DMS114 treated with DMSO at 0.1 percent for 48 hours (cell line): ENCODE data around the gene RASSF1.

ENCODE experiments used
- DNase-seq: peaks from one replicate; lab custom pipeline; 2025; ENCODE audit not compliant: unreplicated experiment; lab: John Stamatoyannopoulos, UW

The RASSF1 gene

DNA sequence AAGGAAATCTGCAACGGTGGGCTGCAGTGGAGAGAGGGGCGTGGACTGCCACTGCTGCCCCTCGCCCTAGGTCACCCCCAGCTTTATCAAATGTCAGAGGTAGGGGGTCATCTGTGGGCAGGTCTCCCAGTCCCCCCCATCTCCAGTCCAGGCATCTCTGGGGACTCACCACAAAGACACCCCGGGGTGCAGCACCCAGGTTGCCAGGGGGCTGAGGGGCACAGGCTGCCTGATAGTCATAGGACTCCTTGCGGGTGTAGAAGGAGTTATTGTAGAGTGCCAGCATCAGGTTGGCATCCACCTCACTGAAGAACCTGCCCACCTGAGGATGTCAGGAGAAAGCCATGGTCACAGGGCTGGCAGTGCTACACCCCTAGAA is 25.2 kb upstream of the RASSF1 start:
- no peak for DNase-seq

DNA sequence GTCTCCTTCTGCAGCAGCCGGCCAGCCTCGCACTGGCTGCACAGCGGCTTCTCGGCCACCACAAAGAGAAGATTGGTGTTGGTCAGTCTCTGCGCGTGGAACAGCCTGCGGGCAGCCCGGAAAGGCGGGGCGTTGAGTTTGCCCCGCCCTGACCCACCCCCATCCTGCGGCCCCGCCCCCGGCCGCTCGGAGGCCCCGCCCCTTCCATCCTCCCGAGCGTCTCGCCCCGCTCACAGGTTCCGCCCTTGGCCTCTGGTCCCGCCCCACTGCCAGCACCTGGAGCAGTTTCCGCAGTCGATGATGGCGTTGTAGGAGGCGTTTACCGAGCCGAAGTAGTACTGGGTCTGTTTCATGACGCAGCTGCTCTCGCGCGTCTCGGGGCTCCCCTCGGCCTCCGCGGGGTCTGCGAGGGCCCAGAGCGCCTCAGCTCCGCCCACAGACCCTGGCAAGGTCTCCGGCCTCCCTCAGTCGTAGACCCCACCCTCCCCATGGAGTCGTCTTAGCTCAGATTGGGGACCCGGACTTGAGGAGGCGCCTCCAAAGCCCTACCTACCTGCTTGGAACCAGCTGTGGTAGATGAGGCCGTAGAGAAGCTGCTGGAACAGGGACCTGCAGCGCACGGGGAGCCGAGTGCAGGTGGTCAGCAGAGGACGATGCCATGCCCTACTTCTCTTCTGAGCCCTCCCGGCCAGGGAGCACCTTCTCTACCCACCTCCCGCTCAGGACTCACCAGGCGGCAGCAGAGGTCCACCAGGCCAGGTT is 24.6 kb upstream of the RASSF1 start:
- DNase-seq, result no peak

DNA sequence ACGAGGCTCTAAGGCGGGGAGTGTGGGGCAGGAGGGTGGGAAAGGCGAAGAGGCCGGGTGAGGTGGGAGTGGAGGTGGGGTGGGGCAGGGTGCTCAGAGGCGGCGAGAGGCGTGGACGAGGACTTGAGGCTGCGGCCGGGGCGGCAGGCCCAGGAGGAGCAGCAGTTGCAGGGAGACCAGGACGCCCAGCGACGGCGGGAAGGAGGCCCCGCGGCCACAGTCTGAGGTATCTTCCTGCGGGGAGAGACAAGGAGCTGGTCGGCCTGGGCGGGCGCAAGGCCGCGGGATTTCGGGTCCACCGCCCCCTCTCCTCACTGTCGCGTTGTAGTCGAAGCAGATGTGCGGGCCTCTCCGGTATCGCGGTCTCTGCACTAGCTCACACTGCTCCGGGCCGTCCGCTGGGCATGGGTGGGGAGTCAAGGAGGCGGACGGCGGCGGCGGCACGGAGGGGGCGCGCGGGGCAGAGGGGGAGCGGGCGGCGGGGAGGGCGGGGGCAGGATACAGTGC is 24.0 kb upstream of the RASSF1 start:
- DNase-seq, result no peak

DNA sequence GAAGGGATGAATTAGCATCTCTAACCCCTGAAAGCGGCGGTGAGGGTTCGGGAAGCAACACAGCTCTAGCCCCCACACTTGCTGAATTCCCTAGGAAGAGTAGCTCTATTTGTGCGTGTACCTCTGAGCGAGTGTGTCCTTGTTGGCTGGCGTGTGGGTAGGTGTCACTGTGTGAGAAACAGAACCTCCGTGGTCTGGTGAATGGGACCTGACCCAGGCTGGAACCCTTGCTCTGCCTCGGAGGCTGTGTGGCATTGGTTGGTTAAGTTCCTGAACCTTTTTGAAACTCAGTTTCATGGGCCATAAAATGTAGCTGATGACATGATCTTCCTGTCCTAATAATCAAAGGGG is 19.1 kb upstream of the RASSF1 start:
- no peak for DNase-seq

DNA sequence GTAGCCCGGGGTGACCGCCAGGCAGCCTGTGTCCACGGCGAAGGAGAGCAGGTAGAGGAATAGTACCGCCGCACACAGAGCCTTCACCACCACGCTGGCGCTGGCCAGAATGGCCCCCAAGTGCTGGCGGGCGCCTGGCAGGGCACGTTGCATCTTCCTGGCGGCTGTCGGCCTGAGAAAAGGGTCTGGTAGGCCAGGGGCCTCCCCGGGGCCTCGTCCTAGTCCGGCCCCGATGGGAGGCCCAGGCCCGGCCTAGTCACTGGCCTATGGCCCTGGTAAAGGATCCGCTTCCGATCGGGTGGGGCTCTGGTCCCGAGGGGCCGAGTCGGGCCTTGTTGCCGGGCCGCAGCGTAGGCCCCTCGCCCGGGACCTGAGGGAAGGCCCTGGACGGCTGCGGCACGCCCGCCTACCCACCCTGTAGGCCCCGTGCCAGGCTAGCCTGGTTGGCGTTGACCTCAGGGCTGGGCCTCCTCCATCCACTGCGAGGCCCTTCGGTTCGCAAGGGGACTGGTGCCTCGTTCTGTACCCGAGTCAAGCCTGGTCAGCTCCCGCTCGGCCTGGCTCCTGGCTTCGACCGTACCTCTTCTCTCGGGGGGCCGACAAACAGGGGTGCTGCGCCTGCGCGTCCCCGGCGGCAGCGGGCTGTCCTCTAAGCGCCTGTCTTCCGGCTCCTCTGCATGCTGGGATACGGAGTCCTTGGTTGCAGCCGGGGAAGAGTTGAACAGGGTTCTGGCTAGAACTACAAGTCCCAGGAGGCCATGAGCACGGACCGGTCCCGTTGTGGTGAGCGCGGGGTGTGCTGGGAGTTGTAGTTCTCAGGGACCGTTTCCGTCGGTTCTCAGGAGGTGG is 18.5 kb upstream of the RASSF1 start, which contains the start of gene TMEM115:
TMEM115 (minus strand) TSS at position 611 of the 849 bp plus-strand sequence; CDS start at position 153, 458 bp downstream.
- peak; percentile 95 for DNase-seq

DNA sequence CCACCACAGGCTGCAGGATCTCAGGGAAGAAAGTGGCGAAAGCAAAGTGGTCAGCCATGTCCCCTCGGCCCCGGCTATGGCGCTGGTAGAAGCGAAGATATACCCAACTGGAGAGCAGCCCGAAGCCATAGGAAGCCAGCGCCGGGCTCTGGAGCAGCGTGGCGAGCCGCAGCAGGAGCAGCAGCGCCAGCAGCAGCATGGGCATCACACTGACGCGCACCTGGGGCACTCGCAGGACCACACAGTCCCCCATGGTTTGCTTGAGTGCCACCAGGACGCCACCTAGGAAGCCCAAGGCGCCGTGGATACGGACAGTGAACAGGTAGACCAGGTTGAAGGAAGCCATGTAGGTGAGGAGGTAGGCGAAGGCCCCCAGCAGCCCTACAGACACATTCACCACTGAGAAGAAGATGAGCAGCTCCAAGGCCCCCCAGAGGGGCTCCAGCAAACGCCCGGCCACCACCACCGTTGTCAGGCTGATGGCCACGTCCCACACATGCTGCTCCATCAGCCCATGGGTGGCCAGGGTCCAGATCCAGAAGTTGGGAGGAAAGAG is 17.8 kb upstream of the RASSF1 start:
- DNase-seq, result no peak

DNA sequence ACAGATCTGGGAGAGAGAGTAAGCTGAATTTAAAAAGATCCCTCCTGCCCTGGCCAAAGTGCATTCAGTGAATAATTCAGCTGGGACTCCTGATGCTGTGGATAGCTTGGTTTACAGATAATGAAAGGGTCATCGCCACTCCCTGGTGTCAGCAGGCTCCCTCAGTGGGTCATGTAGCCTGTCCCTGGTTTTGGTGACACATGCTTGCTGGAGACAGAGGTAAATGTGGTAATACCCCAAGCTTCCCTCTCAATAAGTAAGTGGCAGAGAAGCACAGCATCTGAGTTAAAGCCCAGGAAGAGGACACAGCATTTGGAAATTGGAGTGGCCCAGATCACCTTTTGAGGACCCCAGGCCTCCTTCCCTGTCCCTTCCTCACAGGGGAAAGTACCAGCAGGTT is 16.8 kb upstream of the RASSF1 start:
- no peak for DNase-seq

DNA sequence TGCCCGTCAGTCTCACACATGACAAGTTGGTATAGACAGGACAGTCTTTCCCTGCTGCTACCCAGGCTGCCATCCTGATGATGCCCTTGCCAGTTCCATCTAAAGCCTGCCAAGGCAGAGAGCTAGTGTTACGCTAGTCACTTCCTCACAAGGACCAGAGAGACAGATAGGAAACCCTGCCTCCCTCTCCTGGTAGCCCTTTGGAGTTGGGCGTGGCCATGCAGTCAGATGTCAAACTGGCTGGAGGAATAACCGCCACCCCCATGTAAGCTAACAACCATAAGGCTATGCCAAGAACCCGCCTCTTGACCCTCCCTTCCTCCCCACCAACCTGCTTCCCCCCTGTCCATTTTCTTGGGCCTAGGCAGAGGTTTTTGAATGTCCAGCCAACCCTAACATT is 15.9 kb upstream of the RASSF1 start:
- DNase-seq, result no peak

DNA sequence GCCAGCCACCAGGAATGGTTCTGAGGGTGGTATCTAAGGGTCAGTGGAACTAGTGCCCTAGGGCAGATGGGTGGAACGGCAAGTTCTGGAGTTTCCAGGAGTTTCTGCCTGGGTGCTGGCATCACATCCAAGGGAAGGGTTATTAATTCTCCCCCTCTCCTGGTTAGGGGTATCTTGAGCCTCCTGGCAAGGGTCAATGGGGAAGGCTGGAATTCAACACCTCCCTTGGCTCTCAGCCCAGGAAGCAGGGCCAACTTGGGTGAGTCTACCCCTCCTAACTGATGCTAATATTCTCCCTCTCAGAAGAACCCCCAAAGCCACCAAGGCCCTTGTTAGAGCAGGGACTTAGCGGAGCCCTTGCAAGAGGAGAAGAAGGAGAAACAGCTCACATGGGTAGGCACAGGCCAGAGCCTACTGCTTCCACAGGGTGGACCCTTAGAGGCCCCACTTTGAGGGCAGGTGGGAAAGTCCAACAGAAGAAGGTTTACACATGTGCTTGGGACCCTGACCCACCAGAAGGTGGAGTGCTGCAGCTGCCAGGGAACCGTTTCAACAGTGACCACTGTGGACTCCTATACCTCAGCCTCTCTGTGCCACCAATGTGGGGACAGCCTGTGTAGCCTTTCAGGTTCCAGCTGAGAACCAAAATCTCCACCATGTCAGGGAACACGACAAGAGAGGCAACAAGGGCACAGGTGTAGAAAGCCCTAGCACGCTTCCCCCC is 15.4 kb upstream of the RASSF1 start:
- DNase-seq, result no peak

DNA sequence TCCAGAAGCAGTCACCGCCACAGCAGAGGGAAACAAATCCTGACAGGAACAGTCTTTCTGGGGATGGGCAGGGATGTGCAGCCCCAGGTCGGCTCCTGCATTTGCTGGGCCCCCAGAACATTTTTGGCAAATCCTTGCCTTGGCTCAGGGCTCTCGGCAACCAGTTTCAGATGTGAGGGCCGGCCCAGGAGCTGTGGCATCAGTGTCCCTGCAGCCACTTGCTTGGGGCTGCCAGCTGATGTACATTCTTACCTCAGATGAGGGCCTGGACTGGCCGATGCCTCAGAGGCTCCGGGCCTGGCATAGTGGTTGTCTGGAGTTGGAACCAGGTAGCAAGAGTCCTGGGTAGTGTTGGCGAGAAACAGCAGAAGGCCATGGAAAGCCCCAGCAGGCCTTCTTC is 14.2 kb upstream of the RASSF1 start:
- no peak for DNase-seq

DNA sequence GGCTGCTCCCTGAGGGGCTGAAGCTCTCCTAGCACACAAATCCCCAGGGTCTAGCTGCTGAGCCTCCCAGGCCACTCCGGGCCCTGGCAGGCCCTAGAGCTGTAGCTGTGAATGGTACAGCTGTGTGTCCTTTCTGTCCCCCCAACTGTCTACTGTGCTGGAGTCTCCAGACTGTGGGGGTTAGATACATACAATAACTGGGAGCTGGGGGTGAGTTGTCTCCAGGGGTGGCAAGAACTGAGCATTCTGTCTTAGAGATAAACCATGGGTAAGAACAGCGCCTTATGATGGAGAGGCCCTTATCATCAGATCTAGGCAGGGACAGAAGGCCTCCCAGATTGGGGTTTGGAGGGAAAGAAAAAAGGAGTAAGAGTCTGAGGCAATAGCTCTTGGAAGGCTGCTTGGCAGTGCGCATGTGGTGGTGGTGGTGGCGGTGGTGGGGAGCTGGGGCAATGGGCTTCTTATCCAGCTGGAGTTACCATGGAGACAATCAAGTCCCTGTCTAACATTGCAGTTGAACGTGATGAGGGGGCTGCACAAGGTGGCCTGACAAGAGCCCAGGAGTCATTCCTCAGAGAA is 13.6 kb upstream of the RASSF1 start:
- DNase-seq, result no peak

DNA sequence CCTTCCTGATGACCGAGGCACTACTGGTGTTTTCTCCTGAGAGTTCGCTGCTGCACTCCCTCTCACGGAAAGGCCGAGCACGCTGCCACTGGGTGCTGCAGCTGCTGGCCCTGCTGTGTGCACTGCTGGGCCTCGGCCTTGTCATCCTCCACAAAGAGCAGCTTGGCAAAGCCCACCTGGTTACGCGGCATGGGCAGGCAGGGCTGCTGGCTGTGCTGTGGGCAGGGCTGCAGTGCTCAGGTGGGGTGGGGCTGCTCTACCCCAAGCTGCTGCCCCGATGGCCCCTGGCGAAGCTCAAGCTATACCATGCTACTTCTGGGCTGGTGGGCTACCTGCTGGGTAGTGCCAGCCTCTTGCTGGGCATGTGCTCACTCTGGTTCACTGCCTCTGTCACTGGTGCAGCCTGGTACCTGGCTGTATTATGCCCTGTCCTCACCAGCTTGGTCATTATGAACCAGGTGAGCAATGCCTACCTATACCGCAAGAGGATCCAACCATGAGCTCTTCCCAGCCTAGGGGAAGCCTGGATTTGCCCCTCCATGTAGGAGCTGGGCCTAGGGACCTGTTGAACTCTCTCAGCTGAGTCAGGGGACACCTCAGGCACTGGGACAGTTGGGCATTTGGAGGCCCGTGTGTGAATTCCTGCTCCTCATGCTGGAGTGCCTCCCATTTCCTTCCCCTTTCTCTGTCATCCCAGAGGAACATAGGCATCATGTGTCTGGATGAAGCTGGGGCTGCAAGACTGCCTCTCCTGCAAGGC is 12.8 kb upstream of the RASSF1 start:
- DNase-seq, result no peak

DNA sequence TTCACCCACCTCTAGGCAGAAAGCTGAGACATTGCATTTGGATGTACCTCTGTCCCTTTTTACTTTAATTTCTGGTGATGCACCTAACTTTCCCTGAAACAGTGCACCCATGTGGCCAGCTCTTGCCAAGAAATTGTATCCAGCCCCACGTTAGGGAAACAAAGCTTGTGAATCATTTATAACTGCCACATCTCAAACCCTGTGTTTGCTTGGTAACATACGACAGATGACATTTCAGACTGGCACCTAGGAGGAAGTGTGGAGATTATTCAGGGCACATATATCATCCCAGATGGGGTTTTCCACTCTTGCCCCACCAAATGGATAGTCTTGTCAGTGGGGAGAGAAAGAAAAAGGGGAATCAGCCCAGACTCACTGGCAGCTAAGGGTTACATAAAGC is 12.1 kb upstream of the RASSF1 start:
- DNase-seq, result peak; percentile 12

DNA sequence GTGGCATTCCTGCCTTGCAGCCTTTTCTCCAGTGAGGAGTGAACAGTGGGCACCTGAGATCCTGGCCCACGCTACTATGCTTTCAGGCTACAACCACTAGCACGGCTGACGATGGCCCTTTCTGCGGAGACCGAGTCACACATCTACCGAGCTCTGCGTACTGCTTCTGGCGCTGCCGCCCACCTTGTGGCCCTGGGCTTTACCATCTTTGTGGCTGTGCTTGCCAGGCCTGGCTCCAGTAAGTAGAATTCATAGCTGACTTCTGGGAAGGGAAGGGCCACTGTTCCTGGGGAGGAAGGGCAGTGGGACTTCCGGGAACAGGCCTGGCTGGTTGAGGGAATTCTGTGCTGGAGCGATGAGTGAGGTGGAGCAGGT is 10.7 kb upstream of the RASSF1 start:
- DNase-seq, result no peak

DNA sequence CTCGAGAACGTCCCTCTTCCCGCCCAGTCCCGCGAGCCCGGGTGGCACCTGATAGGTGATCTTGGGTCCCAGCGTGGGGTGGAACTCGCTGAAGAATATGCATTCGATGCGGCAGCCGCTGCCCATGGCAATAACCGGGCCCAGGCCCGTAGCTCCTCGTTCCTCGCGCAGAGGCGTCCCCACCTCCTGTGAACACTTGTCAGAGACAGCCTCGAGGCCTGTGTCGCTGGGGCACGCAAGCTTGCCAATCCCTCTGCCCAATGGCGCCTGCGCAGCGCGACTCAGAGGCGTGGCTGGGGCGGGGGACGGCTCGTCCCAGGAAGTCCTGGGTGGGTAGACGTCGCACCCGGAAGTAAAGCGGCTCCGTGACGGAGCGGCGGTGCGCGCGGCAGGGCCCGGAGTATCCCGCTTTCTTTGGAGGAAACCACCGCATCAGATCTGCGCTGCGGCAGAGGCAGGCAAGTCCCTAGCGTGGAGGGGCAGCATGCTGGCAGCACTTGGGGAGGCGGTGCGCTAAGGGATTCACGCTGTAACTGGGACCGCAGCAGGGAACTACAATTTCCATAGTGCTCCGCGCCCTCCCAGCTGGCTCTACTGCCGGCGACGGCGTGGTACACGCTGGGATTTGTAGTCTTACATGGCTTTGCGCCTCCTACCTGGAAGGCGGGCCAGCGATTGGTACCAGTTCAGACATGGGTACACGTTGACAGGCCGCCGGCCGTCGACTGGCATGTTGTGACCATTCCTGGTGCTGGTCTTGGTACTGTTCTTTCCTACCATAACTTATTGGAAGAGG is 10.1 kb upstream of the RASSF1 start, which contains the start of the genes CYB561D2 and NPRL2:
CYB561D2 (plus strand) TSS at position 336 of the 796 bp plus-strand sequence. CDS start 572 bp downstream, outside the sequence.
NPRL2 (minus strand) TSS at position 249 of the 796 bp plus-strand sequence; CDS start at position 126, 123 bp downstream.
- DNase-seq, result peak; percentile 87

DNA sequence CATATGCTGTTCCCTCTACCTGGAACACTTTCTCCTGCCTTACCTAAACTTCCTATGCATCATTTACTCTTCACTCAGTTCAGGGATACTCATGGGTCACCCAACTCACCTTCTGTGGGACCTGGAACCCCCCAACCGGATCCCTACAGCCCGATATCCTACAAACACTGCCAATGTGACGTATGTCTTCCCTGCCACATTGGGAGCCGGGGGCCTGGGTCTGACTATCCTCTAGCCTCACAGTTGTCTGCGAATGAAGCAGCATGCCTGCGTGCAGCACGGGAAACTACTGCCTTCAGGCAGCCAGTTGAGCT is 9.5 kb upstream of the RASSF1 start:
- no peak for DNase-seq

DNA sequence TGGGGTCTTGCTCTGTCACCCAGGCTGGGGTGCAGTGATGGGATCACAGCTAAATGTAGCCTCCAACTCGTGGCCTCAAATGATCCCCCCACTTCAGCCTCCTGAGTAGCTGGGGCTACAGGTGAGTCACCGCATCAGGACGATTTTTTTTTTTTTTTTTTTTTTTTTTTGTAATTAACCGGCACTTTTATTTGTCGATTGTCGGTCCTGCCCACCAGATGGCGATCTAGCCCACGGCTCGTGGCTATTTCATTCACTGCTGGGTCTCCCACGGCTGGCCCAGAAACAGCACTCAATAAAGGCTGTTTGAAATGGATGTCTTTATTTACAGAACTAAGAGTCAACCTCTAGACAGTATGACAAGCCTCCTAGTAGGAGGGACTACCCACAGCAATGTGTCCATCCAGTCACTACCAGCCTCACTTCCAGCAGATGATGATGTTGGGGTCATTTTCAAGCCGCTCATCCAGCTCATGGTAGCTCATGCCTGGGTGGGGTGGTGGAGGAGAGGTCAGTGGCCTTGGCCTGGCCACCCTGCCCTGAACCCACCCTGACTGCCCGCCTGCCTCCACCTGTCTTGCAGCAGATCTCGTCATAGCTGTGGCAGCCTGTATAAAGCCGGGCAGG is 6.7 kb upstream of the RASSF1 start:
- DNase-seq, result no peak

DNA sequence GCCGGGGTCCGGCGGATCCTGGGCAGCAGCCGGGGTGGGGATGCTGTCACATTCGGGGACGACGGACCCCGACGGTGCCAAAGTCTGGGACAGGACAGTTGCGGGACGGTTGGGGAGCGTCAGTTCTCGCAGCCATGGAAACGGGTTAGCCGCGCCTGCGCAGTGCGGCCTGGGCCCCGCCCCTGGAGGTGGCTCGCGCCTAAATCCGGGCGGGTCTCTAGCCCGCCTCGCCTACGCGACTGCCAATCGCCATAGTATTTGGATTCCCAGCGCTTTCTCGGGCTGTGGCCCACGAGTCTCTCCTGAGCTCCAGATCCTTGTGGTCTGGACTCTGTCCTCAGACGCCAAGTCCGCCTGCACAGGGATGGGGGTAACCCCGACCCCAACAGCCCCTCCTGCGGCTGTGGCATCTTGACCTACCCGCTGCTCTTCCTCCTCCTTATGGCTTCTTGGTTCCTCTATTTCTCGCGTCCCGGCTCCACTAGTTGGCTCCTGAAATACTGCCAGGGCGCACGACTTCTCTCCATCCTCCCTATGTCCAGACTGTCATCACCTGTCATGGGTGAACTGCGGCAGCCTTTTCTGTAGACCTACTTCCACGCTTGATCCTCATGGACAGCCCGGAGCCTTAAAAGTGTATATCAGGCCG is 5.1 kb upstream of the RASSF1 start, which contains the start of gene ZMYND10:
ZMYND10 (minus strand) TSS at position 147 of the 649 bp plus-strand sequence. CDS start 153 bp downstream, outside the sequence.
- peak; percentile 52 for DNase-seq
